ENCODE measurements around the gene UBE4B. TPM values are rescaled to one million over a fixed set of nuclear protein-coding genes. Genes with fewer than 3 reads are reported as not detected.
"Not testable (repeated sequence)": the region's sequence is repeated elsewhere in the genome, so short reads cannot be mapped to it uniquely, and the experiment has no call there.

Gene UBE4B
- total RNA-seq: 37.2 and 37.7 TPM in 2 replicates

GRCh38 chr1:10032590-10033358, at the start of gene UBE4B:
Gene UBE4B, plus strand, starts transcription at chr1:10032958. Its CDS starts 713 bp downstream, at chr1:10033671.
- Mint-ChIP-seq H3K9me3 (no peaks in the 10 kb centered on the region), H3K36me3 (ENCODE audit: low read depth) (peaks cover 5% of the 10 kb centered on the region), H3K27ac (peak within 1 kb of the TSS; percentile 93), H3K4me1 (ENCODE audit: low read depth) (peaks cover 16% of the 10 kb centered on the region), H3K4me3 (ENCODE audit: low read depth) (peak within 1 kb of the TSS; percentile 96), H3K27me3 (ENCODE audit: low read depth) (no peaks in the 10 kb centered on the region)
- DNase-seq (ENCODE audit: low spot score): peak; percentile 99
- intact Hi-C loops (cut with micrococcal nuclease): loop anchor here (1.0 to 2.0 kb wide), 3 partner anchors 122 to 366 kb away; partner anchors contain the start of gene CTNNBIP1

DNA sequence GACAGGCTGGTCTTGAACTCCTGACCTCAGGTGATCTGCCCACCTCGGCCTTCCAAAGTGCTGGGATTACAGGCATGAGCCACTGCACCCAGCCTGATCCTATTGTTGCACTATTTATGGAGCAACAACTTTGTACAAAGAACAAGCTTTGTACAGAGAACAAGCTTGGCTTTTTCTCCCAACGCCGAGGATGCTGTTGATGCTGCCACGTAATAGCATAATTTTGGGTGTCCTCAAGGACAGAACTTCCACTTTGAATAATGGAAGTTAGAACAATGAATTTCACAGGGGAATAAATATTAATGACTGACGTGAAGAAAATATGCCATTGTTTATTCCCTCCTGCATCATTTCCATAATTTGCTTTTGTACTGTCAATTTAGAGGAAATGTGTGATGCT, 48.5 kb upstream of the UBE4B start:
- Mint-ChIP-seq H3K9me3 (no peaks in the 10 kb centered on the region), H3K4me3 (ENCODE audit: low read depth) (no peak overlapping the region), H3K27ac (no peak overlapping the region), H3K27me3 (ENCODE audit: low read depth) (no peaks in the 10 kb centered on the region), H3K36me3 (ENCODE audit: low read depth) (peaks cover 9% of the 10 kb centered on the region), H3K4me1 (ENCODE audit: low read depth) (no peaks in the 10 kb centered on the region)
- DNase-seq (ENCODE audit: low spot score): no peak
- intact Hi-C loops (cut with micrococcal nuclease): no loop called here

DNA sequence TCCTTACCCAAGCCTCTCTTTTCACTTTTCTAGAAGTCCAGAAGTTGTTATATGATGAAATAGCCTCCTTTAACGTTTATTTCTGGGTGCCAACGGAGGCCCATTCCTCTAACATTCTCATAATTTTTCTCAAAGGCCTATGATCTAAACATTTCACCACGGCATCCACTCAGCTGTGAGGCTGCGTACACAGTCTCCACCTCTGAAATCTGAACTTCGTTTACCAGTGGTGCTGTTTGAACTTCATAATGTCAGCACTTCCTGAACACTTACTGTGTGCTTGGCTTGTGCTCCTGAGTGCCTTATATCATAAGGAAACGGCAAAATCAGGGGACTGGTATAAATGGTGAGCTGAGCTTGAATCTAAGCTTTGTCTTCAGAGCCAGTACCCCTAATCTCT, 47.8 kb upstream of the UBE4B start:
- DNase-seq (ENCODE audit: low spot score): no peak
- no peaks in the 10 kb centered on the region for H3K4me1 Mint-ChIP-seq (ENCODE audit: low read depth)
- peaks cover 9% of the 10 kb centered on the region for H3K36me3 Mint-ChIP-seq (ENCODE audit: low read depth)
- H3K9me3 Mint-ChIP-seq: no peaks in the 10 kb centered on the region
- no peak overlapping the region for H3K27ac Mint-ChIP-seq
- intact Hi-C loops (cut with micrococcal nuclease): no loop called here
- H3K27me3 Mint-ChIP-seq (ENCODE audit: low read depth): no peaks in the 10 kb centered on the region
- no peak overlapping the region for H3K4me3 Mint-ChIP-seq (ENCODE audit: low read depth)

- Mint-ChIP-seq H3K4me1 (ENCODE audit: low read depth) (no peaks in the 10 kb centered on the region), H3K9me3 (no peaks in the 10 kb centered on the region), H3K4me3 (ENCODE audit: low read depth) (no peak overlapping the region), H3K27me3 (ENCODE audit: low read depth) (peaks cover 13% of the 10 kb centered on the region), H3K36me3 (ENCODE audit: low read depth) (no peaks in the 10 kb centered on the region), H3K27ac (no peak overlapping the region)
- no peak for DNase-seq (ENCODE audit: low spot score)
- intact Hi-C loops (cut with micrococcal nuclease): no loop called here
These were observed 43.0 kb upstream of the UBE4B start for GRCh38 chr1:9989773-9990172.

DNA sequence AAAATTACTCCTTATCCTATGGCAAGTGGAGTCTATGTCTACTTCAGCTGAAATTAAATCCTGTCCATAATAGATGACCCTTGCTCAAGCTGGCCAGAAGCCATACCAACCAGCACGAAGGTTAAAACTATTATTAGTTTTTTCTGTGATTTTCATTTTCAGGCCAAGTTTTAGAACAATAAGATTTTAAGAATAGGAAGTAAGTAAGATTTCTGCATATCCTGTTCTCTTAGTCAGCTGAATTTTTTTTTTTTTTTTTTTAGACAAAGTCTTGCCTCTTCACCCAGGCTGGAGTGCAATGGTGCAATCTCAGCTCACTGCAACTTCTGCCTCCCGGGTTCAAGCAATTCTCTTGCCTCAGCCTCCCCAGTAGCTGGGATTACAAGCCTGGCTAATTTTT, 41.8 kb upstream of the UBE4B start:
- no peaks in the 10 kb centered on the region for H3K36me3 Mint-ChIP-seq (ENCODE audit: low read depth)
- no peak overlapping the region for H3K4me3 Mint-ChIP-seq (ENCODE audit: low read depth)
- H3K27me3 Mint-ChIP-seq (ENCODE audit: low read depth): peaks cover 13% of the 10 kb centered on the region
- no peak overlapping the region for H3K27ac Mint-ChIP-seq
- no peak for DNase-seq (ENCODE audit: low spot score)
- H3K4me1 Mint-ChIP-seq (ENCODE audit: low read depth): no peaks in the 10 kb centered on the region
- H3K9me3 Mint-ChIP-seq: no peaks in the 10 kb centered on the region
- intact Hi-C loops (cut with micrococcal nuclease): no loop called here

GRCh38 chr1:9992910-9993309, 39.8 kb upstream of the UBE4B start:
- H3K9me3 Mint-ChIP-seq: no peaks in the 10 kb centered on the region
- H3K27ac Mint-ChIP-seq: no peak overlapping the region
- H3K36me3 Mint-ChIP-seq (ENCODE audit: low read depth): no peaks in the 10 kb centered on the region
- intact Hi-C loops (cut with micrococcal nuclease): no loop called here
- no peak for DNase-seq (ENCODE audit: low spot score)
- no peak overlapping the region for H3K4me3 Mint-ChIP-seq (ENCODE audit: low read depth)
- H3K27me3 Mint-ChIP-seq (ENCODE audit: low read depth): peaks cover 19% of the 10 kb centered on the region
- H3K4me1 Mint-ChIP-seq (ENCODE audit: low read depth): peaks cover 4% of the 10 kb centered on the region

- DNase-seq (ENCODE audit: low spot score): no peak
- H3K36me3 Mint-ChIP-seq (ENCODE audit: low read depth): no peaks in the 10 kb centered on the region
- H3K4me3 Mint-ChIP-seq (ENCODE audit: low read depth): no peak overlapping the region
- intact Hi-C loops (cut with micrococcal nuclease): no loop called here
- peaks cover 4% of the 10 kb centered on the region for H3K4me1 Mint-ChIP-seq (ENCODE audit: low read depth)
- no peaks in the 10 kb centered on the region for H3K9me3 Mint-ChIP-seq
- H3K27ac Mint-ChIP-seq: no peak overlapping the region
- peaks cover 25% of the 10 kb centered on the region for H3K27me3 Mint-ChIP-seq (ENCODE audit: low read depth)
These were observed 39.1 kb upstream of the UBE4B start for GRCh38 chr1:9993561-9994075.

- Mint-ChIP-seq H3K4me3 (ENCODE audit: low read depth) (peak within 1 kb of the TSS; percentile 70), H3K27ac (no peak within 1 kb of the TSS), H3K27me3 (ENCODE audit: low read depth) (peaks cover 31% of the 10 kb centered on the region), H3K9me3 (no peaks in the 10 kb centered on the region), H3K4me1 (ENCODE audit: low read depth) (peaks cover 7% of the 10 kb centered on the region), H3K36me3 (ENCODE audit: low read depth) (no peaks in the 10 kb centered on the region)
- no peak for DNase-seq (ENCODE audit: low spot score)
- intact Hi-C loops (cut with micrococcal nuclease): no loop called here
These were observed 35.9 kb upstream of the UBE4B start, which contains the start of gene RBP7 for GRCh38 chr1:9996624-9997582. Gene RBP7, plus strand, starts transcription at chr1:9997228. Its CDS starts 31 bp downstream, at chr1:9997259.

- Mint-ChIP-seq H3K4me1 (ENCODE audit: low read depth) (peaks cover 7% of the 10 kb centered on the region), H3K27ac (no peak overlapping the region), H3K36me3 (ENCODE audit: low read depth) (no peaks in the 10 kb centered on the region), H3K9me3 (no peaks in the 10 kb centered on the region), H3K4me3 (ENCODE audit: low read depth) (no peak overlapping the region), H3K27me3 (ENCODE audit: low read depth) (peaks cover 28% of the 10 kb centered on the region)
- no peak for DNase-seq (ENCODE audit: low spot score)
- intact Hi-C loops (cut with micrococcal nuclease): no loop called here
These were observed 31.6 kb upstream of the UBE4B start for GRCh38 chr1:10001016-10001665.

DNA sequence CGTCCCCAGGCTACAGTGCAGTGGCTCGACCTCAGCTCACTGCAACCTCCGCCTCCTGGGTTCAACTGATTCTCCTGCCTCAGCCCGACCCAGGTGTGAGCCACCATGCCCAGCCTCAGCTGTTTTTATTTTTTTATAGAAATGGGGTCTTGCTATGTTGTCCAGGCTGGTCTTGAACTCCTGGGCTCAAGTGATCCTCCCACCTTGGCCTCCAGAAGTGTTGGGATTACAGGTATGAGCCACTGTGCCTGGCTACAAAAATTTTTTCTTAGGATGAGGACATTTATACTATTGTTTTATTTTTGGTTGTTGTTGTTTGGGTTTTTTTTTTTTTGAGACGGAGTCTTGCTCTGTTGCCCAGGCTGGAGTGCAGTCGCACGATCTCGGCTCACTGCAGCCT, 27.5 kb upstream of the UBE4B start:
- DNase-seq (ENCODE audit: low spot score); intact Hi-C loops (cut with micrococcal nuclease); H3K9me3 Mint-ChIP-seq; H3K27ac Mint-ChIP-seq; H3K36me3 Mint-ChIP-seq (ENCODE audit: low read depth); H3K4me3 Mint-ChIP-seq (ENCODE audit: low read depth); H3K4me1 Mint-ChIP-seq (ENCODE audit: low read depth): not testable (repeated sequence)
- peaks cover 11% of the 10 kb centered on the region for H3K27me3 Mint-ChIP-seq (ENCODE audit: low read depth)

GRCh38 chr1:10007169-10007568, 25.6 kb upstream of the UBE4B start:
- no peaks in the 10 kb centered on the region for H3K36me3 Mint-ChIP-seq (ENCODE audit: low read depth)
- intact Hi-C loops (cut with micrococcal nuclease): no loop called here
- H3K4me3 Mint-ChIP-seq (ENCODE audit: low read depth): no peak overlapping the region
- no peak for DNase-seq (ENCODE audit: low spot score)
- peaks cover 3% of the 10 kb centered on the region for H3K27me3 Mint-ChIP-seq (ENCODE audit: low read depth)
- H3K4me1 Mint-ChIP-seq (ENCODE audit: low read depth): no peaks in the 10 kb centered on the region
- H3K27ac Mint-ChIP-seq: no peak overlapping the region
- no peaks in the 10 kb centered on the region for H3K9me3 Mint-ChIP-seq

GRCh38 chr1:10014016-10014415, 18.7 kb upstream of the UBE4B start:
- Mint-ChIP-seq H3K4me3 (ENCODE audit: low read depth) (no peak overlapping the region), H3K36me3 (ENCODE audit: low read depth) (no peaks in the 10 kb centered on the region), H3K27ac (no peak overlapping the region), H3K4me1 (ENCODE audit: low read depth) (no peaks in the 10 kb centered on the region), H3K27me3 (ENCODE audit: low read depth) (no peaks in the 10 kb centered on the region), H3K9me3 (no peaks in the 10 kb centered on the region)
- DNase-seq (ENCODE audit: low spot score): no peak
- intact Hi-C loops (cut with micrococcal nuclease): no loop called here
